ENCODE data around the gene LRFN4. TPM values are rescaled to one million over a fixed set of nuclear protein-coding genes. Genes with fewer than 3 reads are reported as not detected.

LRFN4 gene
- total and polyA plus RNA-seq, 2 of the 8 experiments (the other 6 are each of a cell fraction or from before 2014, with no cell fraction given) = 49.8 to 64.3 TPM

- TF ChIP-seq CHD7 (IDR thresholded peaks at IDR 0.05; ENCODE audit: insufficient replicate concordance, low read length) (no peak), CEBPB (IDR thresholded peaks at IDR 0.05; ENCODE audit: low read depth, low read length) (no peak), TEAD4 (IDR thresholded peaks at IDR 0.05; ENCODE audit: low read depth, low read length) (no peak), TCF12 (IDR thresholded peaks at IDR 0.05; ENCODE audit: low read depth, low read length) (no peak), ASH2L (IDR thresholded peaks at IDR 0.05; ENCODE audit: low read length) (no peak), SIN3A (conservative IDR thresholded peaks at IDR 0.05 in 1 of 2, IDR thresholded peaks at IDR 0.05 in 1 of 2; ENCODE audit: low read depth in 1 of 2, low read length in 2 of 2) (no peak), NANOG (IDR thresholded peaks at IDR 0.05; ENCODE audit: insufficient read depth, low read depth, low read length, poor library complexity, severe bottlenecking) (no peak), KDM4A (IDR thresholded peaks at IDR 0.05; ENCODE audit: low read depth, low read length, severe bottlenecking) (no peak), RAD21 (IDR thresholded peaks at IDR 0.05 in 1 of 2, conservative IDR thresholded peaks at IDR 0.05 in 1 of 2; ENCODE audit: low read depth in 2 of 2, low read length in 2 of 2) (no peak), SIRT6 (IDR thresholded peaks at IDR 0.05; ENCODE audit: low read length) (no peak), CREB1 (IDR thresholded peaks at IDR 0.05) (no peak)
These were observed 18.5 kb downstream of the LRFN4 start (continued) for GRCh38 chr11:66875378-66875777.

Measured in H1 (cell line).